CD4-positive, alpha-beta T cell treated with Interleukin-10 for 1 hour (primary cell): ENCODE data around the gene NUB1.

ENCODE experiments used
- DNase-seq: peaks from one replicate; pipeline ENCODE4 v3.0.0-alpha.2; 2020

Gene NUB1

GRCh38 chr7:151315038-151315655 lies 26.5 kb upstream of the NUB1 start:
- DNase-seq, result peak; percentile 89

- DNase-seq, result no peak
Observed at GRCh38 chr7:151316896-151317295, 24.7 kb upstream of the NUB1 start.

- DNase-seq, result no peak
Observed at GRCh38 chr7:151317936-151318335, 23.7 kb upstream of the NUB1 start.

DNA sequence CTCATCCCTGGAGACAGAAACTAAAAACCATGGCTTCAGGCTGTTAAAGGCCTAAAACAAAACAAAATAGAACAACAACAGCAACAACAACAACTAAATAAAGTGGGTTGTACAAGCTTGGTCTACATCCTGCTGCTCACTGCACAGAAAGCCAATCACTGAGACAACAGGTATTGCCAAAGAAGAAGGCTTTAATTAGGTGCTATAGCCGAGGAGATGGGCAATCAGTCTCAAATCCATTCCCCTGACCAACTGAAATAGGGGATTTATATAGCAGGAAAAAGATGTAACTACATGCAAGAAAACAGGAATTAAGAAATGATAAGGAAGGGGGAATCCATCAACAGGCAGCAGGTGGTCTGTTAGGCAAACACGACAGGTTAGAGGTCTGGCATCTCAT lies 22.4 kb upstream of the NUB1 start:
- DNase-seq, result no peak

DNA sequence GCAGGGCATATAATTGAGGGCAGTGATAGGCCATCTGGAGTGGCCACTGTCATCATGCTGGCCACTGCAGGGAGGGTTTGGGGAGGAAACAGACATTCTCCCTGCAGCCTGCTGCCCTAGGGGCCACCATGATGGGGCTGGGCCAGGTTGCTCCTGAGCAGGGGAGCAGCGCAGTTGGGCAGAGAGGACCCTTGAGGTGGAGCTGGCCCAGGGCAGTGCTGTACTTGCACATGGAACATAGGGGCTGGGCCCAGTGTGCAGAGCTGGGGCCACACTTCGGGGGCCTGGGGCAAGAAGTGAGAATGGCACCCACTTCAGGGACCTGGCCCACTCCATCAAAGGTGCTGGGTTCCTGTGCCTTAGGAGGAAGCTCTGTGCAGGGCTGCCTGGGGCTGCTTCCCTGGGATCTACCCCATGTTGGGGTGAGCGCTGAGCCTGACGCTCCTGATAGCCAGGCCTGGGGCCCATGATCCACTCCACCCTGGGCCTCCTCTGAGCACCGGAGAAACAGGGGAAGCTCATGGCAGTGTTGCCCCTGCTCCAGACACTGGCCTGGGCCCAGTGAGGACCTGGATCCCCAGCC lies 21.3 kb upstream of the NUB1 start:
- DNase-seq, result no peak

- DNase-seq, result no peak
Observed at GRCh38 chr7:151321341-151321740, 20.3 kb upstream of the NUB1 start.

DNA sequence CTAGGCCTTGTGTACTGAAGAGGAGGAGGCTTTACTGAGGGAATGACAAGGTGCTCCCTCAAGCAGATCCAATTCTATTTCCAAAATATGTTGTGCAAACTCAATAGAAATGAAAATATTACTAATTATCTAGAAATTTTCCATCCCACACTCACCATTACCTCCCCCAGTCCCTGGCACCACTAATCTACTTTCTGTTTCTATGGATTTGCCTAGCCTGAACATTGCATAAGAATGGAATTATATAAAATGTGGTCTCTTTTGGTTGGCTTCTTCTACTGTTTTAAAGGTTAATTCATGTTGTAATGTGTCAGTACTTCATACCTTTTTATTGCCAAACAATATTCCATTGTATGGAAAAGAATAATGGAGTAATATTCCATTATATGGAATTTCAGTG lies 18.7 kb upstream of the NUB1 start:
- DNase-seq, result no peak

- no peak for DNase-seq
Observed at GRCh38 chr7:151327022-151327421, 14.6 kb upstream of the NUB1 start.

GRCh38 chr7:151327659-151328058 lies 14.0 kb upstream of the NUB1 start:
- DNase-seq, result no peak

GRCh38 chr7:151330181-151330580 lies 11.4 kb upstream of the NUB1 start:
- no peak for DNase-seq

GRCh38 chr7:151330661-151331060 lies 11.0 kb upstream of the NUB1 start:
- no peak for DNase-seq

DNA sequence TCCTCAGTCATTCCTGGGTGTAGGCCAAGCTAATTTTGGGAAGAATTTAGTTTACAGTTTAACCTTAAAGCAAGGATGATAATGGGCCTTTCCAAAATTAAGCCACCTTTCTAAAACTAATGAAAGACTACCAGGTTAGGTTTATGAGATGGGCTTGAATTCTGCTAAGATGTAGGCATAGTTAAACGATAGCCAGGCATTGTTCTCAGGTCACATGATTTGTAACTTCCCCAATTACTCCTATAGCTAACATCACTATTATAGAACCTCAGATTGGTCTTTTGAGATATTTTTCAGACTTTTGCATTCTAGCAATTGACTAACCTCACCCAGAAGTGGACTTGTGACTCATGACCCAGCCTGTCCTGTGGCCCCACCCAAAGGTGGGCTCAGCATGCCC lies 7.0 kb upstream of the NUB1 start:
- DNase-seq, result no peak

GRCh38 chr7:151336027-151336708 lies 5.4 kb upstream of the NUB1 start:
- no peak for DNase-seq

- DNase-seq, result no peak
Observed at GRCh38 chr7:151337346-151337745, 4.3 kb upstream of the NUB1 start.

DNA sequence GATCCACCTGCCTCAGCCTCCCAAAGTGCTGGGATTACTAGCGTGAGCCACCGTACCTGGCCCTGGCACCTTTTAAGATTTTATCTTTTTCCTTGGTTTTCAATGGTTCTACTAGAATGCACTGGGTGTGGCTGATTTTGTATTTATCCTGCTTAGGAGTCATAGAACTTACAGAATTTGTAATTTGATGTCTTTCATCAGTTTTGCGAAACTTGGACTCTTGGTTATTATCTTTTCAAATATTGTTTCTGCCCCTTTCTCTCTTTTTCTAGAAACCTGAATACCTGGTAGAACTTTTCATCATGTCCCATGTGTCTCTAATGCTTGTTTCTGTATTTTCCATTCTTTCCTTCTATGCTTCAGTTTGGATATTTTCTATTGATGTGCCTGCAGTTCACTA lies 2.8 kb upstream of the NUB1 start:
- no peak for DNase-seq

- DNase-seq, result peak; percentile 39
Observed at GRCh38 chr7:151339651-151340382, 1.8 kb upstream of the NUB1 start.

DNA sequence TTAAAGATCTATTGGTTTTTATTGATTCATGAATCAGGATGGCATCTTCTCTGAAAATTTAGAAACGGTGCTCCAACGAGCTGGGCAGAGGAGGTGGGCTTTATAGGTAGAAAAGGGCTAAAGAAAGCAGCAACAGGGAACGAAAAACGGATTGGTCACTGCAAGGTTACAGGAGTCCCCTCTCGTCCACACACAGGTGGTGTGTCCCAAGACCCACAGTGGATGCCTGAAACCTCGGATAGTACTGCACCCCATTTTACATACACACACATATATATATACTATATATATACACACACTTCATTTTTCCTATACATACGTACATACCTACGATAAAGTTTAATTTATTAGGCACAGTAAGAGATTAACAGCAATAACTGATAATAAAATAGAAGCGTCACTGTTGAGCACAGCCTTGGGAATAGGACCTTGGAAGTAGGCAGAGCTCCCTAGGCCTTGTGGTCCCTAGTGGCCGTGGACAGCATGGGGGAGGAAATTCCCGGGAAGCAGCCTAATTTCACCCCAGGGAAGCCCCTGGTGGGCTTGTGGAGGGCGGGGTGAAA lies 737 bp upstream of the NUB1 start:
- peak; percentile 11 for DNase-seq

- DNase-seq, result peak; percentile 55
Observed at GRCh38 chr7:151342102-151342646, 562 bp downstream of the NUB1 start.

DNA sequence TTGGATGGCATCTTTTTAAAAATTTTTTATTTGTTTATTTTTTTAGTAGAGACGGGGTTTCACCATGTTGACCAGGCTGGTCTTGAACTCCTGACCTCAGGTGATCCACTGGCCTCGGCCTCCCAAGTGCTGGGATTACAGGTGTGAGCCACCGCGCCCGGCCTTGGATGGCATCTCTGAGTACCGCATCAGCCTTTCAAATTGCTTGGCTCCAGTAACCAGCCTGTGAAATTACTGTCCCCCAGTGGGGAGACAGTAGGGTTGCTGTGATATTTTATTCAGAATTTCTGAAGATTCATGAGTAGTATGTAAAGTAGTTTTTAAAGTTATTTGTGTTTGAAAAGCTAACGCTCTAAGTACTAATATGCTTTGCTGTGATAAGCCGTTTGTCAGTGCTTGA lies 1.2 kb downstream of the NUB1 start:
- peak; percentile 24 for DNase-seq

DNA sequence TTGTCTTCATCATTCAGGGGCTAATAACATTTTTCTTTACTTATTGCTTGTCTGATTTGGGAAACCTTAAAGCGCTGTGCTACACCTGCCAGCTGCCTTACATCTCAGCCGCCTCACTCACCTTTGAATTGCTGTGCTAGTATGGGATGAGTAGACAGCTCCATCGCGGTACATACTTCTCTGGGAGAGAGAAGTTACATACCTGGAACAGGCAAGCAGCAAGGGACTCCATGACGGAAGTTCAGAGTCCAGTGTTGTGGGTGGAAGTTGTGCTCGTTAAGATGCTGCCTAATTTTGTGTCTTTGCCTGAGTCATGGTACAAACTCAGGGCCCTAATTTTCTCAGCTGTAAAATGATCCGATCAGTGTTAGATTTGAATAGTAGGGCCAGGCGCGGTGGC lies 1.9 kb downstream of the NUB1 start:
- no peak for DNase-seq

GRCh38 chr7:151345576-151346469 lies 4.2 kb downstream of the NUB1 start:
- no peak for DNase-seq

- no peak for DNase-seq
Observed at GRCh38 chr7:151346470-151346769, 4.8 kb downstream of the NUB1 start.
